HL-60 (cell line): ENCODE measurements around the gene COL1A2.

Source experiments
- DNase-seq, 2 experiments: peaks; one replicate each; pipeline ENCODE4 v3.0.0-alpha.2; 2010 to 2020; ENCODE audit warnings: low read depth in 1 of 2, low spot score in 1 of 2
- H3K27ac ChIP-seq: fragments of 250-450 bp; sonication (Bioruptor Pico); replicated peaks from 2 replicates; pipeline ENCODE4 v1.5.1; 2020; ENCODE audit warnings: mild to moderate bottlenecking, moderate library complexity
- H3K27me3 ChIP-seq: fragments of 250-450 bp; sonication (Bioruptor Pico); 2 replicates; pipeline ENCODE4 v1.5.1; 2021; ENCODE audit warnings: mild to moderate bottlenecking, moderate library complexity; ENCODE audit not compliant: insufficient read depth, poor library complexity, severe bottlenecking
- H3K4me3 ChIP-seq: replicated peaks from 2 replicates; pipeline ENCODE4 v1.5.1; 2011; ENCODE audit warnings: mild to moderate bottlenecking, control low read depth, low read length; ENCODE audit not compliant: insufficient read depth
- CTCF ChIP-seq: IDR thresholded peaks from one replicate; pipeline ENCODE4 v1.5.1; 2011; ENCODE audit warnings: low read length, control low read depth, inconsistent platforms; ENCODE audit not compliant: insufficient read depth
- GABPA ChIP-seq: IDR thresholded peaks from 2 replicates; pipeline ENCODE4 v1.6.1; 2012; ENCODE audit warnings: low read depth
- POLR2AphosphoS5 ChIP-seq: IDR thresholded peaks from 2 replicates; pipeline ENCODE4 v1.6.1; 2012; ENCODE audit warnings: low read depth
- REST ChIP-seq: IDR thresholded peaks from 2 replicates; pipeline ENCODE4 v1.6.1; 2012; ENCODE audit warnings: low read depth; ENCODE audit not compliant: insufficient replicate concordance
- SPI1 ChIP-seq: IDR thresholded peaks from 2 replicates; pipeline ENCODE4 v1.6.1; 2012; ENCODE audit warnings: low read depth, mild to moderate bottlenecking, borderline replicate concordance

Gene COL1A2

GRCh38 chr7:94398841-94399240 is 4.1 kb downstream of the COL1A2 start:
- H3K4me3 ChIP-seq = no peak overlapping the region
- no peak overlapping the region for H3K27ac ChIP-seq
- no peak for DNase-seq
- H3K27me3 ChIP-seq = peaks cover 9% of the 10 kb centered on the region
- TF ChIP-seq GABPA = no peak
- no peak for TF ChIP-seq REST
- no peak for TF ChIP-seq SPI1
- no peak for TF ChIP-seq CTCF
- no peak for TF ChIP-seq POLR2AphosphoS5

- H3K4me3 ChIP-seq = no peak overlapping the region
- H3K27me3 ChIP-seq = peaks cover 3% of the 10 kb centered on the region
- no peak for TF ChIP-seq SPI1
- no peak for DNase-seq
- H3K27ac ChIP-seq = no peak overlapping the region
Observed at GRCh38 chr7:94400022-94400421, 5.3 kb downstream of the COL1A2 start.

- DNase-seq = no peak
- no peak for TF ChIP-seq REST
- TF ChIP-seq SPI1 = no peak
- no peak for TF ChIP-seq CTCF
- TF ChIP-seq GABPA = no peak
- TF ChIP-seq POLR2AphosphoS5 = no peak
- H3K4me3 ChIP-seq = no peak overlapping the region
- peaks cover 3% of the 10 kb centered on the region for H3K27me3 ChIP-seq
- H3K27ac ChIP-seq = no peak overlapping the region
Observed at GRCh38 chr7:94400643-94401427, 6.1 kb downstream of the COL1A2 start.

GRCh38 chr7:94401428-94401814 is 6.7 kb downstream of the COL1A2 start:
- DNase-seq = no peak
- Histone ChIP-seq H3K27ac (no peak overlapping the region), H3K4me3 (no peak overlapping the region), H3K27me3 (peaks cover 3% of the 10 kb centered on the region)
- TF ChIP-seq REST = no peak
- no peak for TF ChIP-seq POLR2AphosphoS5
- TF ChIP-seq CTCF = no peak
- no peak for TF ChIP-seq GABPA
- TF ChIP-seq SPI1 = no peak
